Uterus (tissue), 4 donors: ENCODE results near the gene CRISPLD2. TPM values are rescaled to one million over a fixed set of nuclear protein-coding genes. Genes with fewer than 3 reads are reported as not detected.
A peak's percentile ranks its signal among the peaks of the same experiment; 100 is the strongest.
"Not testable (repeated sequence)": the region's sequence is repeated elsewhere in the genome, so short reads cannot be mapped to it uniquely, and the experiment has no call there.

Experiments used
- DNase-seq, 2 donors: peaks; one replicate each; pipeline ENCODE4 v3.0.0-alpha.2; 2019 to 2020
- H3K27ac ChIP-seq, 2 donors: fragments of 200-600 bp; sonication (generic); 1 replicate in 1 of 2; 2 replicates in 1 of 2; pipeline ENCODE4 v1.5.1; 2016 to 2018
- H3K27me3 ChIP-seq, 2 donors: fragments of 200-600 bp; sonication (generic); one replicate each; pipeline ENCODE4 v1.5.1; 2018 to 2019; ENCODE audit warnings: control low read depth in 1 of 2
- H3K36me3 ChIP-seq, 2 donors: fragments of 200-600 bp; sonication (generic); one replicate each; pipeline ENCODE4 v1.5.1; 2019; ENCODE audit warnings: control low read depth in 1 of 2
- H3K4me1 ChIP-seq, 2 donors: fragments of 200-600 bp; sonication (generic); one replicate each; pipeline ENCODE4 v1.5.1; 2018 to 2019; ENCODE audit warnings: control low read depth in 1 of 2
- H3K4me3 ChIP-seq, 2 donors: fragments of 200-600 bp; sonication (generic); 1 replicate in 1 of 2; 2 replicates in 1 of 2; pipeline ENCODE4 v1.5.1; 2018 to 2019; ENCODE audit warnings: mild to moderate bottlenecking in 1 of 2
- H3K9me3 ChIP-seq, 2 donors: fragments of 200-600 bp; sonication (generic); one replicate each; pipeline ENCODE4 v1.5.1; 2019; ENCODE audit warnings: control low read depth in 1 of 2
- CTCF ChIP-seq, 4 experiments: fragments of 200-600 bp in 2 of 4; fragments of 450-650 bp in 2 of 4; sonication (generic) in 2 of 4; IDR thresholded peaks; one replicate each; pipeline ENCODE4 v1.5.1; 2016 to 2019; ENCODE audit warnings: antibody characterized with exemption in 4 of 4, mild to moderate bottlenecking in 2 of 4, moderate library complexity in 1 of 4
- POLR2A ChIP-seq, 2 donors: fragments of 450-650 bp; IDR thresholded peaks; one replicate each; pipeline ENCODE4 v1.6.1; 2016; ENCODE audit warnings: antibody characterized with exemption in 2 of 2, mild to moderate bottlenecking in 1 of 2, moderate library complexity in 1 of 2
- intact Hi-C: fragments of 100-400 bp; cut with DNase I; formaldehyde crosslinking; loops from one replicate; pipeline ENCODE4 v1.15.1; 2023; ENCODE audit warnings: low total_unique reads
- total RNA-seq, 4 donors: library from RNA; depleted of rRNA in 3 of 4; stranded (reverse); fragments of >200 nt in 3 of 4; gene quantifications; one replicate each; pipeline versions ENCODE4 v1.1.0 to v1.2.4, GENCODE V29; 2014 to 2023
- donor health status: DM: yes; HTN: yes; CAD: no.

Gene CRISPLD2
- total RNA-seq, 4 donors from 2014 or later = 108 to 441 (median 190) TPM

GRCh38 chr16:84937196-84938005, 117.6 kb downstream of the CRISPLD2 start:
- no peak for TF ChIP-seq POLR2A (IDR thresholded peaks at IDR 0.05)
- no peak for TF ChIP-seq CTCF (IDR thresholded peaks at IDR 0.05)
- Histone ChIP-seq H3K4me3 (no peak overlapping the region), H3K9me3 (no peaks in the 10 kb centered on the region), H3K27me3 (no peaks in the 10 kb centered on the region), H3K4me1 (peaks cover 0 to 9% of the 10 kb centered on the region in 2 donors), H3K36me3 (no peaks in the 10 kb centered on the region), H3K27ac (peak overlapping the region; percentile 27 to 49)
- intact Hi-C loops = no loop called here
- DNase-seq = no peak

DNA sequence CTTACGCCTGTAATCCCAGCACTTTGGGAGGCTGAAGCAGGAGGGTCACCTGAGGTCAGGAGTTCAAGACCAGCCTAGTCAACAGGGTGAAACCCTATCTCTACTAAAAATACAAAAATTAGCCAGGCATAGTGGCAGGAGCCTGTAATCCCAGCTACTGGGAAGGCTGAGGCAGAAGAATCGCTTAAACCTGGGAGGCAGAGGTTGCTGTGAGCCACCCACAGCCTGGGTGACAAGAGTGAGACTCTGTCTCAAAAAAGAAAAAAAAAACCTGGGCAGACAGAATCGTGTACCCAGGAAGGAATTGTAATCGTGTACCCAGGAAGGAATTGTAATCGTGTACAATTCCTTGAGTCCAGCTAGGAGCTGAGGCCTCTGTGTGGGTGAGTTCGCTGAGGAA, 118.8 kb downstream of the CRISPLD2 start:
- intact Hi-C loops, DNase-seq, H3K36me3 ChIP-seq, H3K27me3 ChIP-seq, H3K4me3 ChIP-seq, H3K9me3 ChIP-seq, H3K4me1 ChIP-seq: not testable (repeated sequence)
- peak overlapping the region in 1 of 2 donors; percentile 20 for H3K27ac ChIP-seq

DNA sequence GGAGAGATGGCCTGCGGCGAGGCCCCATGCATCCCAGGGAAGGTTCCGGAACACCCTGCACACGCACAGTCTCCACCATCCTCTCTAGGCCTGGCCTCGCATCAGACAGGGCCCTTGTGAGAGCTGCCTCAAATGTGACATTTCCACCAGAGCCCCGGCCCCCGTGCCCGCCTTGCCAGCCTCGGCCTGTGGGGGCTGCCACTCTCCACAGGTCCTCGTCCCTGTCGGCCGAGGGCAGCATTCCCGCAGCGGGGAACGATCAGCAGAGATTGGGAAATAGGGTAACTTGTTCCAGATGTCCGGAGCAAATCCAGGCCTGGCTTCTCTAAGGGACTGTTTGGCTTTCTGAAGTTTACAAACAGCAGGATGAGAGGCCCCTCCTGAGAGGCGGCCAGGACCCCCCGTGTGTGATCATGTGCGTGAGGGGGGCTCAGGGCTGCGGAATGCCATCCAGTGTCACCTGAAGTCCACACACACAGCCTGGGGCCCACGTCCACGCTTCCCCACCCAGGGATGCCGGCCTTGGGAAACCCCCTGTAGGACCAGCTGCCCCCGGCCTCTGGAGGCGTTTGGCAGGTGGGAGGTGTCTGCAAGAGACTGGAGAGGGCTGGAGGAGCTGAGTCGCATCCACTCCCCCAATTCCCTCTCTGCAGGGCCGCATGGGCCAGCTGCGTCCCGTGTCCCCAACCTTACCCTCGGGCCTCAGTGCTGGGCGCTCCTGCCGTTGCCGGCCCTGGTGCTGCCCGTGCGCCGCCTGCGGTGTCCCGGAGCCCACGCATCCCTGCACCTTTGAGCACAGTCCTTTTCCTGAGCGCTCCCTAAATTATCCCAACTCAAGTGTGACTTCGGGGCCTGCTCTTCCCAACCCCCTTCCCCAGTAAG, 121.1 kb downstream of the CRISPLD2 start:
- TF ChIP-seq CTCF (IDR thresholded peaks at IDR 0.05) (peak in 1 of 4 experiments; percentile 38), POLR2A (IDR thresholded peaks at IDR 0.05) (no peak)
- peak overlapping the region; percentile 54 to 69 for H3K27ac ChIP-seq
- intact Hi-C loops = no loop called here

GRCh38 chr16:84941921-84942320, 122.1 kb downstream of the CRISPLD2 start:
- TF ChIP-seq POLR2A (IDR thresholded peaks at IDR 0.05) (no peak), CTCF (IDR thresholded peaks at IDR 0.05) (no peak)
- no peak for DNase-seq

More for the DNA sequence above, 121.1 kb downstream of the CRISPLD2 start:
- no peaks in the 10 kb centered on the region for H3K27me3 ChIP-seq
- H3K4me1 ChIP-seq = no peaks in the 10 kb centered on the region
- no peaks in the 10 kb centered on the region for H3K9me3 ChIP-seq
- peak; percentile 65 to 68 for DNase-seq
- no peak overlapping the region for H3K4me3 ChIP-seq
- no peaks in the 10 kb centered on the region for H3K36me3 ChIP-seq

DNA sequence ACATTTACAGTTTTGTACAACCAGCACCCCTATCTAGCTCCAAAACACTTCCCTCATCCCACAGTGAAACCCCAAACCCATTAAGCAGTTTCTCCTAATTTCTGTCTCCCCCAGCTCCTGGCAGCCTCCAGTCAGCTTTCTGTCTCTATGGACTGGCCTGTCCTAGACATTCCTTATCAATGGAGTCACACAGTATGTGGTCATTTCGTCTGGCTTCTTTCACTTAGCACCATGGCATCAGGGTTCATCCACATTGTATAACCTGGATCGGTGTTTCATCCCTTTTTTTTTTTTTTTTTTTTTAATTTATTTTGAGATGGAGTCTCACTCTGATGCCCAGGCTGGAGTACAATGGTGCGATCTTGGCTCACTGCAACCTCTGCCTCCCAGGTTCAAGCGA, 123.0 kb downstream of the CRISPLD2 start:
- Histone ChIP-seq H3K27ac (no peak overlapping the region), H3K4me1 (peaks cover 0 to 6% of the 10 kb centered on the region in 2 donors), H3K9me3 (no peaks in the 10 kb centered on the region), H3K36me3 (no peaks in the 10 kb centered on the region), H3K4me3 (no peak overlapping the region), H3K27me3 (no peaks in the 10 kb centered on the region)
- intact Hi-C loops = no loop called here
- no peak for TF ChIP-seq CTCF (IDR thresholded peaks at IDR 0.05)
- TF ChIP-seq POLR2A (IDR thresholded peaks at IDR 0.05) = no peak
- DNase-seq = no peak

More at GRCh38 chr16:84941921-84942320, 122.1 kb downstream of the CRISPLD2 start:
- intact Hi-C loops = no loop called here
- peak overlapping the region; percentile 33 to 69 for H3K27ac ChIP-seq
- peaks cover 0 to 2% of the 10 kb centered on the region in 2 donors for H3K4me1 ChIP-seq
- no peaks in the 10 kb centered on the region for H3K36me3 ChIP-seq
- no peaks in the 10 kb centered on the region for H3K9me3 ChIP-seq
- H3K27me3 ChIP-seq = no peaks in the 10 kb centered on the region
- H3K4me3 ChIP-seq = no peak overlapping the region
